HG03354 (cell line): ENCODE data around the gene SPAG9.

ENCODE experiments used
- ATAC-seq: cut with Tn5 transposase; IDR thresholded peaks from one replicate; pipeline ENCODE4 v1.9.1; 2021; ENCODE audit warnings: mild to moderate bottlenecking; ENCODE audit not compliant: unreplicated experiment, poor library complexity, severe bottlenecking

Gene SPAG9

GRCh38 chr17:51050291-51051033 lies 70.2 kb downstream of the SPAG9 start:
- peak; percentile 92 for ATAC-seq

- no peak for ATAC-seq
These were observed 73.9 kb downstream of the SPAG9 start for GRCh38 chr17:51046514-51047384.

GRCh38 chr17:51046046-51046445 lies 74.6 kb downstream of the SPAG9 start:
- ATAC-seq, result no peak

- ATAC-seq, result no peak
These were observed 75.0 kb downstream of the SPAG9 start for GRCh38 chr17:51045621-51046020.

- ATAC-seq, result no peak
These were observed 75.7 kb downstream of the SPAG9 start for GRCh38 chr17:51044976-51045375.

- no peak for ATAC-seq
These were observed 84.6 kb downstream of the SPAG9 start for GRCh38 chr17:51036084-51036483.

GRCh38 chr17:51035431-51035830 lies 85.2 kb downstream of the SPAG9 start:
- no peak for ATAC-seq

- no peak for ATAC-seq
These were observed 85.9 kb downstream of the SPAG9 start for GRCh38 chr17:51034800-51035199.

GRCh38 chr17:51032850-51033249 lies 87.8 kb downstream of the SPAG9 start:
- no peak for ATAC-seq

- ATAC-seq, result no peak
These were observed 90.9 kb downstream of the SPAG9 start for GRCh38 chr17:51029568-51030463.

- no peak for ATAC-seq
These were observed 91.5 kb downstream of the SPAG9 start for GRCh38 chr17:51029142-51029541.

- ATAC-seq, result no peak
These were observed 92.3 kb downstream of the SPAG9 start for GRCh38 chr17:51028176-51028863.

GRCh38 chr17:51018541-51018940 lies 102.1 kb downstream of the SPAG9 start:
- ATAC-seq, result no peak

- ATAC-seq, result no peak
These were observed 103.4 kb downstream of the SPAG9 start for GRCh38 chr17:51017270-51017669.

- no peak for ATAC-seq
These were observed 104.6 kb downstream of the SPAG9 start for GRCh38 chr17:51016099-51016498.

GRCh38 chr17:51015145-51015558 lies 105.5 kb downstream of the SPAG9 start:
- no peak for ATAC-seq

GRCh38 chr17:51014129-51014528 lies 106.5 kb downstream of the SPAG9 start:
- ATAC-seq, result no peak

GRCh38 chr17:51013322-51013721 lies 107.3 kb downstream of the SPAG9 start:
- no peak for ATAC-seq

GRCh38 chr17:51012538-51012937 lies 108.1 kb downstream of the SPAG9 start:
- ATAC-seq, result no peak
